Measurements from ENCODE around the gene APLP2. TPM values are rescaled to one million over a fixed set of nuclear protein-coding genes. Genes with fewer than 3 reads are reported as not detected.

Gene APLP2
- total and polyA plus RNA-seq, 3 donors from 2014 or later, result 105 to 159 (median 130) TPM

DNA sequence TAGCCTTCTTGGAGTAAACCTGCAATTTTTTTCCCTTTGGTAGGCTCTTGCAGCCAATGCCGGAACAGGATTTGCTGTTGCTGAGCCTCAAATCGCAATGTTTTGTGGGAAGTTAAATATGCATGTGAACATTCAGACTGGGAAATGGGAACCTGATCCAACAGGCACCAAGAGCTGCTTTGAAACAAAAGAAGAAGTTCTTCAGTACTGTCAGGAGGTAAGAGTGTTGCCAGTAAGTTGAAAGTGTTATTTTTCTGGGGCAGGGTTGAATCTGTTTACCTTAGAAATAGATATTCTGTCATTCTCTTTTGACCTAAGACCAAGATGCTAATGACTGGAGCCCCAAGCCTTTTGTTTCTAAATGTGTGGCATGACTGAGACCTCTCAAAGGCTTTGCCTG, 39.7 kb downstream of the APLP2 start:
- WGBS, 2 donors, result 92 to 95% methylated on average over 2 of the region's 2 CpGs
- TF ChIP-seq POLR2A (IDR thresholded peaks at IDR 0.05), result no peak
- TF ChIP-seq, protein P1, sequence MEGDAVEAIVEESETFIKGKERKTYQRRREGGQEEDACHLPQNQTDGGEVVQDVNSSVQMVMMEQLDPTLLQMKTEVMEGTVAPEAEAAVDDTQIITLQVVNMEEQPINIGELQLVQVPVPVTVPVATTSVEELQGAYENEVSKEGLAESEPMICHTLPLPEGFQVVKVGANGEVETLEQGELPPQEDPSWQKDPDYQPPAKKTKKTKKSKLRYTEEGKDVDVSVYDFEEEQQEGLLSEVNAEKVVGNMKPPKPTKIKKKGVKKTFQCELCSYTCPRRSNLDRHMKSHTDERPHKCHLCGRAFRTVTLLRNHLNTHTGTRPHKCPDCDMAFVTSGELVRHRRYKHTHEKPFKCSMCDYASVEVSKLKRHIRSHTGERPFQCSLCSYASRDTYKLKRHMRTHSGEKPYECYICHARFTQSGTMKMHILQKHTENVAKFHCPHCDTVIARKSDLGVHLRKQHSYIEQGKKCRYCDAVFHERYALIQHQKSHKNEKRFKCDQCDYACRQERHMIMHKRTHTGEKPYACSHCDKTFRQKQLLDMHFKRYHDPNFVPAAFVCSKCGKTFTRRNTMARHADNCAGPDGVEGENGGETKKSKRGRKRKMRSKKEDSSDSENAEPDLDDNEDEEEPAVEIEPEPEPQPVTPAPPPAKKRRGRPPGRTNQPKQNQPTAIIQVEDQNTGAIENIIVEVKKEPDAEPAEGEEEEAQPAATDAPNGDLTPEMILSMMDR (IDR thresholded peaks at IDR 0.05), result no peak

DNA sequence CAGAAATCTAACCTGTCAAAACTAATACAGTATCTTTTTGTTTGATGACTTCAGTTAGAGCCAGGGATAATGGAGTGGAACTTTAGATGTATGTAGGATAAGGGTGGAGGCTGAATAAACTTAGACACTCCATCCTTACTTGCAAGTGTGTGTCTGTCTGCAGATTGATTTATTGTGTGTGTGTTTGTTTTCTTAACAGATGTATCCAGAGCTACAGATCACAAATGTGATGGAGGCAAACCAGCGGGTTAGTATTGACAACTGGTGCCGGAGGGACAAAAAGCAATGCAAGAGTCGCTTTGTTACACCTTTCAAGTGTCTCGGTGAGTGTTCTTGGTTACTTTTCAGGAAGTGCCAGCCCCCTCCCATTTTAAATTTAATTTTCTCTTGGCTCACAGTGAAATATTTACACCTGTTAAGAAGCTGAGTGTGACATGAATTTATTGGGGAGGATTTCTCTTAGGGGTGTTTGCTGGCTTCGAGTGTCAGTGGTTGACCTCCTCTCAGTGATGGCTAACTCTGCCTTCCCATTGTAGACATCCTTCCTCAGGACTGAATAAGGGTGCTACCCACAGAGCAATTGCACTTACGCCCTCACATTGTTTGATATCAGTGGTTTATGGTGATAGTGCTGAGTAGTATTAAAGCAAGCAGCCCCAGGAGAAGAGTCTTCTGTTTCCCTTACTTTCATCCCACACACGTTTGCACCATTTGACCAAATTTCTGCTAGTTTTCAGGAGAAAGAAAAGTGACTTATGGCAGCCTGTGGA, 40.8 kb downstream of the APLP2 start:
- Histone ChIP-seq H3K4me1 (no peaks in the 10 kb centered on the region), H3K36me3 (ENCODE audit: low read depth, missing control alignments) (no peaks in the 10 kb centered on the region), H3K27ac (no peak overlapping the region), H3K4me3 (no peak overlapping the region), H3K27me3 (no peaks in the 10 kb centered on the region), H3K9me3 (no peaks in the 10 kb centered on the region)
- no peak for TF ChIP-seq POLR2A (IDR thresholded peaks at IDR 0.05)
- TF ChIP-seq, protein P1 (IDR thresholded peaks at IDR 0.05), result no peak
- intact Hi-C loops (cut with DNase I; ENCODE audit: low total_unique reads), result no loop called here
- DNase-seq, result no peak
- 89 to 90% methylated on average over 7 of the region's 7 CpGs for WGBS, 2 donors

More for the DNA sequence above, 39.7 kb downstream of the APLP2 start:
- intact Hi-C loops (cut with DNase I; ENCODE audit: low total_unique reads), result no loop called here
- no peak overlapping the region for H3K4me3 ChIP-seq
- H3K4me1 ChIP-seq, result no peaks in the 10 kb centered on the region
- DNase-seq, result no peak
- no peaks in the 10 kb centered on the region for H3K36me3 ChIP-seq (ENCODE audit: low read depth, missing control alignments)
- H3K9me3 ChIP-seq, result no peaks in the 10 kb centered on the region
- no peaks in the 10 kb centered on the region for H3K27me3 ChIP-seq
- H3K27ac ChIP-seq, result no peak overlapping the region

DNA sequence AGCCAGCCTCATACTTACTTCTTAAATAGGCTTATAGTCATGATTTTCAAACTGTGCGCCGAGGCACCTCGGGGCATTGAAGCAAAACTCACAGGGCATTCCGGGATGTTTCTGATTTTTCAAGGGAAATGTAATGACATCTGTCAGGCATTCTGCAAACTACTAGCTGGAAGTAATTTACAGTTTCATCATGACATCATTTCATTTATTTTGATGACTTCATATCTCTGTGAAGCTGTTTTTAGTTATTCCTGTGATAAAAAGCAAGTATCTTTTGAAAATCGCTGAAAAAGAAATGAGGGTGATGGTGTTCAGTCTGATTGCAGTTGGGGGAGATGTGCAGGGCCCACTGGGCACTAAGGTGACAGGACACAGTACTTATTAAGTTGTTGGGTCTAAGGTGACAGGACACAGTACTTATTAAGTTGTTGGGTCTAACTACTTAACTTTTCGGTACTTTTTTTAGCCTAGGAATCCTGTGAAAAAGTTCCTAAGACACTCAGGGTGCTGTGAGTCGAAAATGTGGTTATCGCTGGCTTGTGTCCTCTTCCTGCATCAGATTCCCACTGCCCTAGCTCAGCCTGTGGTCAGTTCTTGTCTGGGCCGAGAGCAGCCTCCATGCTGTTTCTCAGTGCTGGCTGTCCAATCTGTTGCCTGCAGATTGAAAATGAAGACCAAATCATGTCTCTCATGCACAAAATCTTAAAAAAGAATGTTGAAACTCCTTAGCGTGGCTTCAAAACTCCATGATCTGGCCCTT, 42.6 kb downstream of the APLP2 start:
- Histone ChIP-seq H3K27ac (no peak overlapping the region), H3K4me3 (no peak overlapping the region), H3K27me3 (no peaks in the 10 kb centered on the region), H3K36me3 (ENCODE audit: low read depth, missing control alignments) (no peaks in the 10 kb centered on the region), H3K9me3 (no peaks in the 10 kb centered on the region), H3K4me1 (no peaks in the 10 kb centered on the region)
- WGBS, 2 donors, result 81 to 94% methylated on average over 10 of the region's 10 CpGs
- intact Hi-C loops (cut with DNase I; ENCODE audit: low total_unique reads), result no loop called here
- TF ChIP-seq, protein P1 (IDR thresholded peaks at IDR 0.05), result no peak
- no peak for TF ChIP-seq POLR2A (IDR thresholded peaks at IDR 0.05)
- no peak for DNase-seq

DNA sequence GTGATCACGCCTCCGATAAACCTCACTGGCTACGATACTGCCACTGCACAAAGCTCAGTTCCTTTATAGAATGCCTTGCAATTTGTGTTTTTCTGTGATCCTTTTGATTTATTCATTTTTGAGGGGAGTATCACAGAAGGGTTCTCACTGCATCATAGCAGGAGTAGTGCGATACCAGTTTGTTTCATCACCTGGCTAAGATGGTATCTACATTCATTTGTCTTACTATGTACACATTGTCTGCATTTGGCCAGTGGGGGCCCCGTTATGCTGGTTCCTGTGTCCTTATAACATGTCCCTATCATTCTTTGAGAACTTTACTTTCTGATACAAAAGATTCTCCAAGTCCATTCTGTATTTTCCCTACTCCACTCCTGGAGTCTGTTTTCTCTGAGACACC, 44.6 kb downstream of the APLP2 start:
- Histone ChIP-seq H3K27ac (no peak overlapping the region), H3K4me3 (no peak overlapping the region), H3K27me3 (no peaks in the 10 kb centered on the region), H3K36me3 (ENCODE audit: low read depth, missing control alignments) (no peaks in the 10 kb centered on the region), H3K9me3 (no peaks in the 10 kb centered on the region), H3K4me1 (no peaks in the 10 kb centered on the region)
- TF ChIP-seq, protein P1 (IDR thresholded peaks at IDR 0.05), result no peak
- TF ChIP-seq POLR2A (IDR thresholded peaks at IDR 0.05), result no peak
- intact Hi-C loops (cut with DNase I; ENCODE audit: low total_unique reads), result no loop called here
- no peak for DNase-seq
- 96% methylated on average over 5 of the region's 5 CpGs for WGBS, 2 donors

Measured in testis (tissue), 3 donors.